ENCODE data around the gene SARDH. TPM values are rescaled to one million over a fixed set of nuclear protein-coding genes. Genes with fewer than 3 reads are reported as not detected.

The SARDH gene
- total RNA-seq, 1 donor from 2014 or later = 5.0 TPM

DNA sequence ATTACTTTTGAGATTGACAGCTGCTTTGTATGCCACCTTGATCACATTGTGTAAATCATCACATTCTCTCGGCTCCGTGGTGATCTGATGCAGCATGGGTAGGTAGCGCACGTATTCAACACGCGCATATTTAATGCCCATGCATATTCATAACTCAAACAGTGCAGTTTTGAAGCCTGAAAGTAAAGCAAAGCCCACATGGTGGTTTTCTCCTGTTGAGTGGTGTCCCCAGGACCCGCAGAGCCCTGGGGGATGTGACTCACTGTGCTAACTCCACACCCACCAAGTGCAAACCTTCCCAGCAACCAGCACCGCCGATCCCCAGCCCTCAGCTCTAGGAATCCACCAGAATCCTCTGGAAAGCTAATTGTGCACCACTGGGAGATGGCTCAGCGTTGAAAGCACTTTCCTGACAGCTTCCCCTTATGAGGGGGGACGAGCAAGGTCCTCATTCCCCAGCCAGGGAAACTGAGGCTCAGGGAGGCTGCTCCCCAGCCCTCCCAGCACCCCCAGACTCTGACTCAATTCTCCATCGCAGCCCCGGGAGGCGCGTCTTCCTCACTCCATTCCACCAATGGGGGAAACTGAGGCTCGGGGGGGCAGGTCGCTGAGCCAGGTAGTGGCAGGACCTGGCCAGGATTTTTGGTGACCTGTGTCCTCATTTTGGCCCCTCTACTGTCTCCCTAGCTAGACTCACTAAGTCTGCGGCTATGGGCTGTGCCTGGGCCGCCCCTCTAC, 46.4 kb downstream of the SARDH start:
- Mint-ChIP-seq H3K9me3 (ENCODE audit: unreplicated experiment) (no peaks in the 10 kb centered on the region), H3K27ac (ENCODE audit: unreplicated experiment) (no peak overlapping the region), H3K36me3 (ENCODE audit: low read depth, unreplicated experiment) (no peaks in the 10 kb centered on the region), H3K4me3 (ENCODE audit: unreplicated experiment) (no peak overlapping the region), H3K27me3 (ENCODE audit: unreplicated experiment) (peaks cover 13% of the 10 kb centered on the region), H3K4me1 (ENCODE audit: unreplicated experiment) (no peaks in the 10 kb centered on the region)
- DNase-seq (ENCODE audit: low spot score) = no peak
- TF ChIP-seq, protein P1, sequence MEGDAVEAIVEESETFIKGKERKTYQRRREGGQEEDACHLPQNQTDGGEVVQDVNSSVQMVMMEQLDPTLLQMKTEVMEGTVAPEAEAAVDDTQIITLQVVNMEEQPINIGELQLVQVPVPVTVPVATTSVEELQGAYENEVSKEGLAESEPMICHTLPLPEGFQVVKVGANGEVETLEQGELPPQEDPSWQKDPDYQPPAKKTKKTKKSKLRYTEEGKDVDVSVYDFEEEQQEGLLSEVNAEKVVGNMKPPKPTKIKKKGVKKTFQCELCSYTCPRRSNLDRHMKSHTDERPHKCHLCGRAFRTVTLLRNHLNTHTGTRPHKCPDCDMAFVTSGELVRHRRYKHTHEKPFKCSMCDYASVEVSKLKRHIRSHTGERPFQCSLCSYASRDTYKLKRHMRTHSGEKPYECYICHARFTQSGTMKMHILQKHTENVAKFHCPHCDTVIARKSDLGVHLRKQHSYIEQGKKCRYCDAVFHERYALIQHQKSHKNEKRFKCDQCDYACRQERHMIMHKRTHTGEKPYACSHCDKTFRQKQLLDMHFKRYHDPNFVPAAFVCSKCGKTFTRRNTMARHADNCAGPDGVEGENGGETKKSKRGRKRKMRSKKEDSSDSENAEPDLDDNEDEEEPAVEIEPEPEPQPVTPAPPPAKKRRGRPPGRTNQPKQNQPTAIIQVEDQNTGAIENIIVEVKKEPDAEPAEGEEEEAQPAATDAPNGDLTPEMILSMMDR (IDR thresholded peaks at IDR 0.05; ENCODE audit: unreplicated experiment) = no peak

DNA sequence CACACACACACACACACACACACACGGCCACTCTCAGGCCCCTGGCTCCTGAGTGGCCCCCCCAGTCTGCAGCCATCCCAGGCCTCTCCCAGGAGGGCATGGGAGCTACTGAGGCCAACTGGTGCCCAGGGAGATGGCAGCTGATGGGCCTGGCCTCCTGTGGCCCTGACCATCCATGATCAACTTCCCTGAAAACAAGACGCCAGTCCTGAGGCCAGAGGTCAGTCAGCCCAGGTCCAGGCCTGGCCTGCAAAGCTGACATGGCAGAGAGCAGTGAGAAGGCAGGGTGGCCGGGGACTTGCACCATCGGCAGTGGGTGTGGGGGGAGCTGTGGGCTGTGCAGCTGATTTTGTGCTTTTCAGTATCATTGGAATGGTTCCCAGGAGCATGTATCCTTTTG, 47.0 kb downstream of the SARDH start:
- no peak overlapping the region for H3K27ac Mint-ChIP-seq (ENCODE audit: unreplicated experiment)
- TF ChIP-seq, protein P1 (IDR thresholded peaks at IDR 0.05; ENCODE audit: unreplicated experiment) = no peak

DNA sequence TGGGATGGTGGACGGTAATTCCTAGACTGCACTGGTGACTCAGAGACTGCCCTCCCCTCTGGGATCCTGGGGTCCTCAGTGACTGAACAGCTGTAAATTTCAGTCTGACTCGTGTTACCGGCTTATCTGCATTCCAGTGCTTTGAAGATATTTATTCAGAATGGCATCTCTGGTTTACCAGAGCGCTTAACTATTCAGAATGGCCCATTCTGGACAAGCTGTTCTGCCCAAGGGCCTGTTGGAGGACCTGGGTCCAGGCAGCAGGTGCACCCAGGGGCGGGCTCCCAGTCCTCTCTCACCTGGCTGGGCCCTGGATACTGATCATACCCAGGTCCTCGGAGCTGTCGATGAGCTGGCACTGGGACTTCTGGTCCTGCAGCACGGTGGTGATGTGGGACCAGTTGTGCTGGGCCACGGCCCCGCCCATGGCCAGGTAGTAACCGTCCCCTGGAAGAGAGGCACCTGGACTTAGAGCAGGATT, 48.0 kb downstream of the SARDH start:
- H3K27me3 Mint-ChIP-seq (ENCODE audit: unreplicated experiment) = peaks cover 13% of the 10 kb centered on the region
- no peaks in the 10 kb centered on the region for H3K4me1 Mint-ChIP-seq (ENCODE audit: unreplicated experiment)
- H3K27ac Mint-ChIP-seq (ENCODE audit: unreplicated experiment) = no peak overlapping the region
- TF ChIP-seq, protein P1 (IDR thresholded peaks at IDR 0.05; ENCODE audit: unreplicated experiment) = no peak
- DNase-seq (ENCODE audit: low spot score) = no peak
- no peak overlapping the region for H3K4me3 Mint-ChIP-seq (ENCODE audit: unreplicated experiment)
- no peaks in the 10 kb centered on the region for H3K9me3 Mint-ChIP-seq (ENCODE audit: unreplicated experiment)
- H3K36me3 Mint-ChIP-seq (ENCODE audit: low read depth, unreplicated experiment) = no peaks in the 10 kb centered on the region

More for the DNA sequence above, 47.0 kb downstream of the SARDH start:
- no peaks in the 10 kb centered on the region for H3K36me3 Mint-ChIP-seq (ENCODE audit: low read depth, unreplicated experiment)
- H3K9me3 Mint-ChIP-seq (ENCODE audit: unreplicated experiment) = no peaks in the 10 kb centered on the region
- DNase-seq (ENCODE audit: low spot score) = no peak
- H3K27me3 Mint-ChIP-seq (ENCODE audit: unreplicated experiment) = peaks cover 13% of the 10 kb centered on the region
- no peaks in the 10 kb centered on the region for H3K4me1 Mint-ChIP-seq (ENCODE audit: unreplicated experiment)
- no peak overlapping the region for H3K4me3 Mint-ChIP-seq (ENCODE audit: unreplicated experiment)

DNA sequence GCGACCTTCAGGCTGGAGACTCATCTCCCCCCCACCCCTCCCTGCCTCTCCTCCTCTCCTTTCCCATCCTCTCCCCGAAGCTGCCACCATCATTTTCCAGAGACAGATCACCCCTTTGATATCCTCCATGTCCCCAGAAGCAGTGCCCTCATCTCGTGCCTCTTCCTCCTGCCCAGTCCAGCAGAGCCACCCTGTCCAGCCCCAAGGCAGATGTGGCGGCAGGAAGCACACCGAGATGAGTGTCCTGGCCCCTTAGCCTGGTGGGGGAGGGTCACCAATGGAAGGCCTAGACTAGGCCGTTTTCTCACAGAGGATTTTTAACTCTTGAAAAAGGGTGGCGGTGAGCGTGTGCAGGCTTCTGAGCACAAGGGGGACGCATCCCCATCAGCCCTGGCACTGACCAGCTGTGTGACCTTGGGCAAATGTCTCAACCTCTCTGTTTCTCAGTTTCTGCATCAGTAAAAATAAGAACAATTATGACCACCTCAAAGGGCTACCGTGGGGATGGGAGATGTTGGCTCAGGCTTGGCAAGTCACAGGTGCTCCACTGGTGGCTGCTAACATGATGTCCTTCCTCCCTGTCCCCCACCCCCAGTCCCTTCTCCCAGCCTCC, 48.9 kb downstream of the SARDH start:
- Mint-ChIP-seq H3K36me3 (ENCODE audit: low read depth, unreplicated experiment) (no peaks in the 10 kb centered on the region), H3K27me3 (ENCODE audit: unreplicated experiment) (peaks cover 9% of the 10 kb centered on the region), H3K4me1 (ENCODE audit: unreplicated experiment) (peaks cover under 1% of the 10 kb centered on the region), H3K27ac (ENCODE audit: unreplicated experiment) (no peak overlapping the region), H3K4me3 (ENCODE audit: unreplicated experiment) (no peak overlapping the region), H3K9me3 (ENCODE audit: unreplicated experiment) (no peaks in the 10 kb centered on the region)
- no peak for DNase-seq (ENCODE audit: low spot score)
- TF ChIP-seq, protein P1 (IDR thresholded peaks at IDR 0.05; ENCODE audit: unreplicated experiment) = no peak
